Neuronal stem cell (in vitro differentiated cells): ENCODE measurements around the gene SPTLC3.

Experiments
- DNase-seq: peaks from one replicate; pipeline ENCODE4 v3.0.0-alpha.2; 2013; ENCODE audit warnings: low spot score
- H2AFZ ChIP-seq: one replicate; pipeline ENCODE4 v1.6.1; 2013; ENCODE audit warnings: mild to moderate bottlenecking, low read length, inconsistent platforms
- H2AK5ac ChIP-seq: 2 replicates; pipeline ENCODE4 v1.6.1; 2013; ENCODE audit warnings: low read depth, mild to moderate bottlenecking, inconsistent platforms, low read length, moderate library complexity, mixed read lengths
- H2BK120ac ChIP-seq: 2 replicates; pipeline ENCODE4 v1.6.1; 2013; ENCODE audit warnings: low read depth, mild to moderate bottlenecking, inconsistent platforms, low read length, moderate library complexity, mixed read lengths
- H2BK12ac ChIP-seq: one replicate; pipeline ENCODE4 v1.6.1; 2013; ENCODE audit warnings: low read length, inconsistent platforms
- H2BK15ac ChIP-seq: 2 replicates; pipeline ENCODE4 v1.6.1; 2013; ENCODE audit warnings: mild to moderate bottlenecking, low read length, inconsistent platforms, mixed read lengths
- H2BK5ac ChIP-seq: one replicate; pipeline ENCODE4 v1.6.1; 2013; ENCODE audit warnings: inconsistent platforms, mild to moderate bottlenecking, low read length, moderate library complexity
- H3K14ac ChIP-seq: one replicate; pipeline ENCODE4 v1.6.1; 2013; ENCODE audit warnings: low read length, inconsistent platforms
- H3K18ac ChIP-seq: 2 replicates; pipeline ENCODE4 v1.6.1; 2013; ENCODE audit warnings: low read length, inconsistent platforms
- H3K23ac ChIP-seq: 2 replicates; pipeline ENCODE4 v1.6.1; 2013; ENCODE audit warnings: low read depth, mild to moderate bottlenecking, mixed read lengths, low read length, inconsistent platforms; ENCODE audit not compliant: poor library complexity
- H3K27ac ChIP-seq: replicated peaks from 3 replicates; pipeline ENCODE4 v1.5.1; 2013; ENCODE audit warnings: low read length, inconsistent platforms
- H3K27me3 ChIP-seq, 3 experiments: 2 replicates each; pipeline ENCODE4 v1.6.1; 2013; ENCODE audit warnings: low read length in 3 of 3, mild to moderate bottlenecking in 2 of 3, inconsistent platforms in 1 of 3, low read depth in 1 of 3, mixed read lengths in 1 of 3, moderate library complexity in 1 of 3; ENCODE audit not compliant: control insufficient read depth in 3 of 3, insufficient read depth in 3 of 3
- H3K36me3 ChIP-seq, 2 donors: replicated peaks in 1 of 2; 2 replicates each; pipeline ENCODE4 v1.6.1; 2013; ENCODE audit warnings: low read length in 2 of 2; ENCODE audit not compliant: control insufficient read depth in 2 of 2, insufficient read depth in 2 of 2
- H3K4ac ChIP-seq: 2 replicates; pipeline ENCODE4 v1.6.1; 2013; ENCODE audit warnings: inconsistent platforms, mild to moderate bottlenecking, low read length, moderate library complexity
- H3K4me1 ChIP-seq, 2 donors: 1 replicate in 1 of 2; 2 replicates in 1 of 2; pipeline ENCODE4 v1.6.1; 2013; ENCODE audit warnings: low read length in 2 of 2, low read depth in 1 of 2; ENCODE audit not compliant: control insufficient read depth in 2 of 2, insufficient read depth in 1 of 2
- H3K4me2 ChIP-seq: one replicate; pipeline ENCODE4 v1.6.1; 2013; ENCODE audit warnings: mild to moderate bottlenecking, low read length, inconsistent platforms; ENCODE audit not compliant: insufficient read depth, poor library complexity, severe bottlenecking
- H3K4me3 ChIP-seq, 2 donors: 2 replicates each; pipeline ENCODE4 v1.5.1; 2013; ENCODE audit warnings: low read length in 2 of 2, mild to moderate bottlenecking in 2 of 2, inconsistent platforms in 1 of 2, moderate library complexity in 1 of 2
- H3K79me1 ChIP-seq: one replicate; pipeline ENCODE4 v1.6.1; 2013; ENCODE audit warnings: low read depth, mild to moderate bottlenecking, inconsistent platforms, low read length, moderate library complexity
- H3K9ac ChIP-seq: one replicate; pipeline ENCODE4 v1.6.1; 2013; ENCODE audit warnings: mild to moderate bottlenecking, low read depth, low read length, inconsistent platforms; ENCODE audit not compliant: poor library complexity
- H3K9me3 ChIP-seq, 2 donors: replicated peaks in 1 of 2; 2 replicates each; pipeline versions ENCODE3 to v1.6.1; 2013; ENCODE audit warnings: low read length in 2 of 2, mild to moderate bottlenecking in 2 of 2, inconsistent platforms in 1 of 2, low read depth in 1 of 2, mixed read lengths in 1 of 2, moderate library complexity in 1 of 2; ENCODE audit not compliant: control insufficient read depth in 2 of 2, insufficient read depth in 1 of 2
- H4K8ac ChIP-seq: one replicate; pipeline ENCODE4 v1.6.1; 2013; ENCODE audit warnings: low read depth, mild to moderate bottlenecking, inconsistent platforms, low read length, moderate library complexity
- H4K91ac ChIP-seq: one replicate; pipeline ENCODE4 v1.6.1; 2013; ENCODE audit warnings: low read length, low read depth, mild to moderate bottlenecking, inconsistent platforms; ENCODE audit not compliant: poor library complexity
- WGBS, 2 donors: extraction: QIAGEN DNeasy Blood & Tissue Kit; methylation state at CpG; one replicate each; pipeline ENCODE4 v1.1.7; 2013; ENCODE audit warnings: missing lambda C conversion rate in 2 of 2, mixed read lengths in 1 of 2; ENCODE audit not compliant: insufficient read length in 2 of 2, insufficient replicate concordance in 1 of 2; ENCODE audit errors: extremely low coverage in 2 of 2; 5-methylcytosine and 5-hydroxymethylcytosine counted together

The SPTLC3 gene

DNA sequence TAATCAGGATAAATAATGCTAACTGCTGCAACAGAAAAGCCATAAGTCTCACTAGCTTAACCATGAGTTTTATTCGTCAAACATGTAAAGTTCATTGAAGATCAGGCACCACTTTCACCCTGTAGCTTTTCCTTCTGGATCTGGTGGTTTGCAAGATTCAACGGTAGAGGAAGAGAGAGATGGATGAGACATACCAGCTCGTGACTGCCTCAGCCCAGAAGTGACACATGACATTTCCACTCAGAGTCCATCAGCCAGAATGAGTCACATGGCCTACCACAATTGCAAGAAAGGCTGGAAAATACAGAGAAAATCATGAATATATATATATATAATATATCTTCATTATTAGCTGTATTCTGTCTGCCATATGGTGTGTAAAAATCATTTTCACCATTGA, 29.0 kb downstream of the SPTLC3 start:
- Histone ChIP-seq H3K18ac (no peak overlapping the region), H3K9ac (no peak overlapping the region), H2AFZ (no peak overlapping the region), H3K27ac (no peak overlapping the region), H2BK120ac (no peak overlapping the region), H3K4me3 (no peak overlapping the region), H3K79me1 (no peaks in the 10 kb centered on the region), H3K4ac (no peak overlapping the region), H2AK5ac (no peak overlapping the region), H3K9me3 (no peaks in the 10 kb centered on the region), H2BK15ac (no peak overlapping the region), H3K27me3 (no peaks in the 10 kb centered on the region), H3K36me3 (no peaks in the 10 kb centered on the region), H3K23ac (no peak overlapping the region), H3K4me2 (no peak overlapping the region), H4K91ac (no peak overlapping the region), H3K14ac (no peak overlapping the region), H2BK12ac (no peak overlapping the region), H3K4me1 (no peaks in the 10 kb centered on the region), H4K8ac (no peak overlapping the region), H2BK5ac (no peak overlapping the region)
- WGBS, 2 donors = no CpG with 5 or more reads among the region's 3 CpGs
- DNase-seq = no peak

- Histone ChIP-seq H3K9me3 (no peaks in the 10 kb centered on the region), H4K8ac (no peak overlapping the region), H3K27me3 (no peaks in the 10 kb centered on the region), H3K23ac (no peak overlapping the region), H3K79me1 (no peaks in the 10 kb centered on the region), H3K4me3 (no peak overlapping the region), H2AFZ (no peak overlapping the region), H3K9ac (no peak overlapping the region), H3K4me2 (no peak overlapping the region), H3K4ac (no peak overlapping the region), H3K4me1 (peaks cover 0 to 4% of the 10 kb centered on the region in 2 donors), H2AK5ac (no peak overlapping the region), H4K91ac (no peak overlapping the region), H3K36me3 (no peaks in the 10 kb centered on the region), H3K27ac (no peak overlapping the region), H2BK5ac (no peak overlapping the region), H3K14ac (no peak overlapping the region), H2BK120ac (no peak overlapping the region), H2BK12ac (no peak overlapping the region), H2BK15ac (no peak overlapping the region), H3K18ac (no peak overlapping the region)
- no peak for DNase-seq
- no CpG with 5 or more reads among the region's 4 CpGs for WGBS, 2 donors
These were observed 33.0 kb downstream of the SPTLC3 start for GRCh38 chr20:13041574-13042457.

GRCh38 chr20:13042458-13042794, 33.7 kb downstream of the SPTLC3 start:
- Histone ChIP-seq H3K36me3 (no peaks in the 10 kb centered on the region), H2AFZ (no peak overlapping the region)

DNA sequence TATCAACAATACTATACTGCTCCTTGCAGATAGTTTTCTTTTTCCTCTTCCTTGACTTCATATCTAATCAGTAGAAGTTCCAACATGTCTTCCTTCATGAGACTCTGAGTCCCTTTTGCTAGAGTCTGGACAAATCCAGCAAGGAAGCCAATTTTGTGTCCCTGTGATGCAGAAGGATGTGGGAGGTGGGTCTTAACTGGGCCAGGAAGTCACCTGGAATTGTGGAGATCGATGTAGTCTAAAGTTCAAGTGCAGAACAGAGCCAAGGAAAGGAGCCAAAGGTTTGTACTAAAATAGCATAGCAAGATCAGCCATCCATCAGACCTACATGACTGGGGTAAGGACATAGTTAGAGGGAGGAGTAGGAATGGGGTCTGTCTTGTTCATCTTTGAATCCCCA, 37.6 kb downstream of the SPTLC3 start:
- Histone ChIP-seq H3K9ac (no peak overlapping the region), H2BK12ac (no peak overlapping the region), H3K4me2 (no peak overlapping the region), H3K9me3 (peaks cover 0 to 3% of the 10 kb centered on the region in 2 donors), H3K14ac (no peak overlapping the region), H2BK5ac (no peak overlapping the region), H3K4ac (no peak overlapping the region), H3K27ac (no peak overlapping the region), H2BK120ac (no peak overlapping the region), H3K18ac (no peak overlapping the region), H3K4me3 (no peak overlapping the region), H3K36me3 (peaks cover 0 to 14% of the 10 kb centered on the region in 2 donors), H4K91ac (no peak overlapping the region), H3K79me1 (no peaks in the 10 kb centered on the region), H2AFZ (no peak overlapping the region), H2BK15ac (no peak overlapping the region), H3K4me1 (peaks cover 0 to 4% of the 10 kb centered on the region in 2 donors), H4K8ac (no peak overlapping the region), H2AK5ac (no peak overlapping the region), H3K23ac (no peak overlapping the region), H3K27me3 (no peaks in the 10 kb centered on the region)
- no CpG with 5 or more reads among the region's 1 CpG for WGBS, 2 donors
- no peak for DNase-seq

More at GRCh38 chr20:13042458-13042794, 33.7 kb downstream of the SPTLC3 start:
- Histone ChIP-seq H2BK120ac (no peak overlapping the region), H3K4me1 (peaks cover 0 to 4% of the 10 kb centered on the region in 2 donors), H3K18ac (no peak overlapping the region), H4K8ac (no peak overlapping the region), H3K4ac (no peak overlapping the region), H3K9ac (no peak overlapping the region), H3K9me3 (no peaks in the 10 kb centered on the region), H4K91ac (no peak overlapping the region), H2BK5ac (no peak overlapping the region), H2BK15ac (no peak overlapping the region), H3K79me1 (no peaks in the 10 kb centered on the region), H3K4me3 (no peak overlapping the region), H3K27me3 (no peaks in the 10 kb centered on the region), H3K27ac (no peak overlapping the region), H3K23ac (no peak overlapping the region), H2AK5ac (no peak overlapping the region), H3K14ac (no peak overlapping the region), H3K4me2 (no peak overlapping the region), H2BK12ac (no peak overlapping the region)
- no peak for DNase-seq
